ENCODE data around the gene SHROOM2.

- TF ChIP-seq EZH2phosphoT487 (IDR thresholded peaks at IDR 0.05; ENCODE audit: low read length) (no peak), CTCF (IDR thresholded peaks at IDR 0.05; ENCODE audit: low read length) (no peak)
Observed at GRCh38 chrX:9772943-9773342, 13.3 kb upstream of the SHROOM2 start.
